Astrocyte (in vitro differentiated cells and primary cell): ENCODE results near the gene SEC22C. TPM values are rescaled to one million over a fixed set of nuclear protein-coding genes. Genes with fewer than 3 reads are reported as not detected.

ENCODE experiments used
- DNase-seq: peaks from one replicate; pipeline ENCODE4 v3.0.0-alpha.2; 2010; ENCODE audit warnings: low read depth
- FAIRE-seq: peaks from 2 replicates; lab custom pipeline; 2011; peaks lifted over from hg19 to GRCh38; lab: Jason Lieb, UNC
- H2AFZ ChIP-seq: 2 replicates; pipeline ENCODE4 v1.6.0; 2012; ENCODE audit warnings: low read depth, low read length, inconsistent platforms
- H3K27ac ChIP-seq: 2 replicates; pipeline ENCODE4 v1.5.1; 2011; ENCODE audit warnings: low read depth, low read length, inconsistent platforms
- H3K27me3 ChIP-seq: 2 replicates; pipeline ENCODE4 v1.6.0; 2011; ENCODE audit warnings: low read length, inconsistent platforms; ENCODE audit not compliant: insufficient read depth
- H3K36me3 ChIP-seq: 2 replicates; pipeline ENCODE4 v1.5.1; 2011; ENCODE audit warnings: low read length, inconsistent platforms; ENCODE audit not compliant: insufficient read depth
- H3K4me1 ChIP-seq: 2 replicates; pipeline ENCODE4 v1.5.1; 2011; ENCODE audit warnings: low read length, inconsistent platforms; ENCODE audit not compliant: insufficient read depth
- H3K4me2 ChIP-seq: 2 replicates; pipeline ENCODE4 v1.6.0; 2012; ENCODE audit warnings: low read length, inconsistent platforms
- H3K4me3 ChIP-seq: 2 replicates; pipeline ENCODE4 v1.5.1; 2011; ENCODE audit warnings: low read depth, mild to moderate bottlenecking, low read length, inconsistent platforms; ENCODE audit not compliant: insufficient read depth
- H3K79me2 ChIP-seq: 2 replicates; pipeline ENCODE4 v1.6.0; 2012; ENCODE audit warnings: mild to moderate bottlenecking, low read length, inconsistent platforms; ENCODE audit not compliant: insufficient read depth
- H3K9ac ChIP-seq: 2 replicates; pipeline ENCODE4 v1.6.0; 2012; ENCODE audit warnings: mild to moderate bottlenecking, low read length, inconsistent platforms
- H3K9me3 ChIP-seq: 2 replicates; pipeline ENCODE4 v1.5.1; 2012; ENCODE audit warnings: low read depth, mild to moderate bottlenecking, low read length, inconsistent platforms; ENCODE audit not compliant: insufficient read depth
- H4K20me1 ChIP-seq: 2 replicates; pipeline ENCODE4 v1.6.0; 2012; ENCODE audit warnings: low read length, inconsistent platforms; ENCODE audit not compliant: insufficient read depth
- H3K27ac Mint-ChIP-seq: one replicate; pipeline ENCODE4 v1.8.0; 2021; ENCODE audit warnings: mild to moderate bottlenecking, mixed read lengths; ENCODE audit not compliant: unreplicated experiment
- H3K27me3 Mint-ChIP-seq: one replicate; pipeline ENCODE4 v1.8.0; 2021; ENCODE audit warnings: low read depth, mixed read lengths; ENCODE audit not compliant: unreplicated experiment
- H3K36me3 Mint-ChIP-seq: one replicate; pipeline ENCODE4 v1.8.0; 2021; ENCODE audit warnings: low read depth, mixed read lengths; ENCODE audit not compliant: unreplicated experiment
- H3K4me1 Mint-ChIP-seq: one replicate; pipeline ENCODE4 v1.8.0; 2021; ENCODE audit warnings: low read depth, mixed read lengths; ENCODE audit not compliant: unreplicated experiment
- H3K4me3 Mint-ChIP-seq: one replicate; pipeline ENCODE4 v1.8.0; 2021; ENCODE audit warnings: mild to moderate bottlenecking, moderate library complexity, mixed read lengths; ENCODE audit not compliant: unreplicated experiment
- H3K9me3 Mint-ChIP-seq: one replicate; pipeline ENCODE4 v1.8.0; 2021; ENCODE audit warnings: mild to moderate bottlenecking, mixed read lengths; ENCODE audit not compliant: unreplicated experiment
- CTCF ChIP-seq: IDR thresholded peaks from 2 replicates; pipeline ENCODE4 v1.5.1; 2011; ENCODE audit warnings: low read depth, mild to moderate bottlenecking, inconsistent platforms, low read length, moderate library complexity; ENCODE audit not compliant: insufficient read depth
- EZH2 ChIP-seq: IDR thresholded peaks from 2 replicates; pipeline ENCODE4 v1.6.1; 2012; ENCODE audit warnings: mild to moderate bottlenecking, low read length, inconsistent platforms; ENCODE audit not compliant: insufficient read depth
- total RNA-seq: library from RNA; stranded (reverse); gene quantifications from 2 replicates; pipeline ENCODE4 v1.2.1, GENCODE V29; 2021

Gene SEC22C
- total RNA-seq, 1 donor from 2014 or later = 37.4 TPM

GRCh38 chr3:42539871-42540714 lies 41.7 kb downstream of the SEC22C start:
- FAIRE-seq = no peak
- H3K4me2 ChIP-seq = no peak overlapping the region
- peaks cover 5% of the 10 kb centered on the region for H3K36me3 Mint-ChIP-seq
- H3K4me1 ChIP-seq = no peaks in the 10 kb centered on the region
- peak overlapping the region; percentile 2 for H3K4me3 Mint-ChIP-seq
- H2AFZ ChIP-seq = no peak overlapping the region
- H3K27ac Mint-ChIP-seq = no peak overlapping the region
- no peaks in the 10 kb centered on the region for H3K9me3 ChIP-seq
- H4K20me1 ChIP-seq = no peaks in the 10 kb centered on the region
- no peak for DNase-seq
- no peaks in the 10 kb centered on the region for H3K4me1 Mint-ChIP-seq
- no peaks in the 10 kb centered on the region for H3K27me3 ChIP-seq
- H3K27ac ChIP-seq = no peak overlapping the region
- no peak overlapping the region for H3K9ac ChIP-seq
- peaks cover 24% of the 10 kb centered on the region for H3K27me3 Mint-ChIP-seq
- H3K9me3 Mint-ChIP-seq = no peaks in the 10 kb centered on the region
- no peaks in the 10 kb centered on the region for H3K36me3 ChIP-seq
- H3K79me2 ChIP-seq = no peaks in the 10 kb centered on the region
- TF ChIP-seq EZH2 (no peak), CTCF (peak; percentile 40)
- no peak overlapping the region for H3K4me3 ChIP-seq

- Histone ChIP-seq H3K36me3 (no peaks in the 10 kb centered on the region), H2AFZ (no peak overlapping the region), H3K4me3 (no peak overlapping the region), H3K27ac (no peak overlapping the region), H4K20me1 (no peaks in the 10 kb centered on the region), H3K9me3 (no peaks in the 10 kb centered on the region), H3K79me2 (no peaks in the 10 kb centered on the region), H3K27me3 (no peaks in the 10 kb centered on the region), H3K4me2 (no peak overlapping the region), H3K4me1 (no peaks in the 10 kb centered on the region), H3K9ac (no peak overlapping the region)
- no peak for FAIRE-seq
- H3K27me3 Mint-ChIP-seq = peaks cover 25% of the 10 kb centered on the region
- no peak overlapping the region for H3K27ac Mint-ChIP-seq
- peaks cover 12% of the 10 kb centered on the region for H3K4me1 Mint-ChIP-seq
- no peak for DNase-seq
- H3K4me3 Mint-ChIP-seq = no peak overlapping the region
- TF ChIP-seq EZH2 = no peak
- no peak for TF ChIP-seq CTCF
- no peaks in the 10 kb centered on the region for H3K36me3 Mint-ChIP-seq
- no peaks in the 10 kb centered on the region for H3K9me3 Mint-ChIP-seq
Observed at GRCh38 chr3:42537350-42537749, 44.4 kb downstream of the SEC22C start.
